ENCODE measurements around the gene MBD3. TPM values are rescaled to one million over a fixed set of nuclear protein-coding genes. Genes with fewer than 3 reads are reported as not detected.
A peak's percentile ranks its signal among the peaks of the same experiment; 100 is the strongest.

The MBD3 gene
- total and polyA plus RNA-seq, 10 donors: 57.4 to 177 (median 75.6) TPM

DNA sequence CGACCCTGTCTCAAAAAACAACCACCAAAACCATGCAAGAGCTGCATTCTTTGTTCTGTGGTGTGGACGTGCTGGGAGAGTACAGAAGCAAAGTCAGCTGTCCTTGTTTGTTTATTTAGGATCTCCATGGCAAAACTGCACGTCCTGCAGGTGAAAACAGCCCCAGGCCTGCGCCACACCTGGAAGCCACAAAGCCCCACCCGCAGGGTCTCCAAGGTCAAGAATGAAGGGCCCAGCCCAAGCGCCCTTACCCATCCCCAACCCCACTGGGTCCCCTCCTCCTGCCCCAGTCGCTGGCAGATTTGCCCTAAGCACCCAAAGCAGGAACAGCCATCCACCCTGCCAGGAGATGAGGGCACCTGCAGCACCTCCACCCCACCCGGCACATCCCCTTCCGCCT, 10.5 kb downstream of the MBD3 start:
- intact Hi-C loops (cut with DNase I; ENCODE audit: low total_unique reads): no loop called here
- Histone ChIP-seq H3K9me3 (no peaks in the 10 kb centered on the region), H3K4me1 (peaks cover 0 to 26% (median 10%) of the 10 kb centered on the region in 6 donors), H3K4me3 (no peak overlapping the region), H3K27me3 (replicated peaks in 1 of 7) (no peaks in the 10 kb centered on the region), H3K27ac (no peak overlapping the region), H3K36me3 (peaks cover 0 to 90% (median 72%) of the 10 kb centered on the region in 6 donors)
- WGBS, 5 donors: 90 to 96% (median 95%) methylated on average over 8 to 9 of the region's 9 CpGs
- no peak for DNase-seq
- TF ChIP-seq POLR2A (IDR thresholded peaks at IDR 0.05) (no peak), POLR2AphosphoS5 (IDR thresholded peaks at IDR 0.05) (no peak)
- TF ChIP-seq, protein P1, sequence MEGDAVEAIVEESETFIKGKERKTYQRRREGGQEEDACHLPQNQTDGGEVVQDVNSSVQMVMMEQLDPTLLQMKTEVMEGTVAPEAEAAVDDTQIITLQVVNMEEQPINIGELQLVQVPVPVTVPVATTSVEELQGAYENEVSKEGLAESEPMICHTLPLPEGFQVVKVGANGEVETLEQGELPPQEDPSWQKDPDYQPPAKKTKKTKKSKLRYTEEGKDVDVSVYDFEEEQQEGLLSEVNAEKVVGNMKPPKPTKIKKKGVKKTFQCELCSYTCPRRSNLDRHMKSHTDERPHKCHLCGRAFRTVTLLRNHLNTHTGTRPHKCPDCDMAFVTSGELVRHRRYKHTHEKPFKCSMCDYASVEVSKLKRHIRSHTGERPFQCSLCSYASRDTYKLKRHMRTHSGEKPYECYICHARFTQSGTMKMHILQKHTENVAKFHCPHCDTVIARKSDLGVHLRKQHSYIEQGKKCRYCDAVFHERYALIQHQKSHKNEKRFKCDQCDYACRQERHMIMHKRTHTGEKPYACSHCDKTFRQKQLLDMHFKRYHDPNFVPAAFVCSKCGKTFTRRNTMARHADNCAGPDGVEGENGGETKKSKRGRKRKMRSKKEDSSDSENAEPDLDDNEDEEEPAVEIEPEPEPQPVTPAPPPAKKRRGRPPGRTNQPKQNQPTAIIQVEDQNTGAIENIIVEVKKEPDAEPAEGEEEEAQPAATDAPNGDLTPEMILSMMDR (IDR thresholded peaks at IDR 0.05 in 8 of 11, conservative IDR thresholded peaks at IDR 0.05 in 3 of 11): no peak

DNA sequence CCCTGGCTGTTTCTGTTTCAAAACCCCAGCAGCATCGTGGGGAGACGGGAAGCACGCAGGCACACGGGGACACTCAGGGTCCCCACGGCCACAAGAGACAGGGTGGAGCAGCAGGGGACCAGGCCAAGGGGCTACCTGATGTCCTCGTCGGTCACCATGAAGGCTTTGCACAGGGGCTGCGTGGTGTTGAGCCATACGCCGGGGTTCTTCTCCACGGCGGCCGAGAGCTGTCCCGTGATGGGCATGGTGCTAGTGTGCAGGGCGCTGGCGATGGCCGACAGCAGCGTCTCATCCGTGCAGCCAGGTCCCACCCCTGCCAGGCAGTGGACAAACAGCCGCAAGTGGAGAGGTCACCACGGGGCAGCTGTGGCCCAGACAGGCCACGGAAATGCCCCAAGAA, 11.7 kb downstream of the MBD3 start:
- intact Hi-C loops (cut with DNase I; ENCODE audit: low total_unique reads): no loop called here
- H3K4me3 ChIP-seq: no peak overlapping the region
- TF ChIP-seq, protein P1 (IDR thresholded peaks at IDR 0.05 in 8 of 11, conservative IDR thresholded peaks at IDR 0.05 in 3 of 11): no peak
- peak in 1 of 3 donors; percentile 18 for TF ChIP-seq POLR2AphosphoS5 (IDR thresholded peaks at IDR 0.05)
- no peak for TF ChIP-seq POLR2A (IDR thresholded peaks at IDR 0.05)
- WGBS, 5 donors: 94 to 96% (median 95%) methylated on average over 20 to 22 of the region's 22 CpGs
- H3K27ac ChIP-seq: peak overlapping the region in 4 of 8 donors; percentile 35 to 55 (median 41)
- H3K4me1 ChIP-seq: peaks cover 0 to 21% (median 8%) of the 10 kb centered on the region in 6 donors
- H3K36me3 ChIP-seq: peaks cover 0 to 100% (median 79%) of the 10 kb centered on the region in 6 donors
- DNase-seq: no peak
- no peaks in the 10 kb centered on the region for H3K27me3 ChIP-seq (replicated peaks in 1 of 7)
- H3K9me3 ChIP-seq: no peaks in the 10 kb centered on the region

DNA sequence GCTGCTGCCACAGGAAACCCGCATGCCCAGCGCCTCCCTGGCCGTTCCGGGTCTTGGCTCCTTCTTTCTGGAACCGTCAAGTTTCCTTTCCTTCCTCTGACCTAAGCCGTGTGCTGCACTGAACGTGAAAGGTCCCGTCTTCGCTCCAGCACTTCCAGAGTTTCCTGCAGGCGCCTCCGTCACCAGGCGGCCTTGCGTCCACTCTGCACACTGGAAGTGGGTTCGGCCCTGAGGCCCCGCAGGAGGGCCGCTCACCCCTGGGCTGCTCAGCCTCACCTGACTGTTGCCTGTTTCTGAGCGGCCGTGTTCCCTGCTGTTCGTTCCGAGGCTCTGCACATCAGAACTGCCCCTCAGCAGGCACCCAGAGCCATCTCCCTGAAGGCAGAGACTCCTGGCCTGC, 12.3 kb downstream of the MBD3 start:
- TF ChIP-seq POLR2AphosphoS5 (IDR thresholded peaks at IDR 0.05) (peak; percentile 10 to 66 (median 61)), POLR2A (IDR thresholded peaks at IDR 0.05) (no peak)
- Histone ChIP-seq H3K27ac (peak overlapping the region in 5 of 8 donors; percentile 12 to 55 (median 40)), H3K36me3 (peaks cover 0 to 96% (median 79%) of the 10 kb centered on the region in 6 donors), H3K27me3 (replicated peaks in 1 of 7) (no peaks in the 10 kb centered on the region), H3K4me3 (no peak overlapping the region), H3K9me3 (no peaks in the 10 kb centered on the region), H3K4me1 (peaks cover 0 to 15% (median 8%) of the 10 kb centered on the region in 6 donors)
- intact Hi-C loops (cut with DNase I; ENCODE audit: low total_unique reads): no loop called here
- DNase-seq: no peak
- 78 to 87% (median 85%) methylated on average over 20 of the region's 20 CpGs for WGBS, 5 donors

DNA sequence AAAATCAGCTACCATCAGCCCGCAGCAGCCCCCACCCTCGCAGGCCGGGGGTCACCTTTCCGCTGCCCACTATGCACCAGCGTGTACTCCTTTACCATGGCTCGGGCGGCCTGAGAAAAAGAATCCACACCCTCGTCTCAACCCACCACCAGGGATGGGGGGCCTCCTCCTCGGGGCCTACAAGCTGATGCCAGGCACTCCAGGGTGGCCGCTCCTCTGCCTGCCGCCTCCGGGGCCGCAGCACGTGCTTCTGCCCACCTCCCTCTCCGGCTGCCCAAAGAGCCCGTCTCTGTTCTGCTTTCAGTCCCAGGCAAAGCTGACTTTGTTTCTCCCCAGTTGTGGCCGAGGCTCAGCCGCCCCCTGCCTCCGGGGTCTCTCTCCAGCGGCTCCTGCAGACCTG, 13.4 kb downstream of the MBD3 start:
- no peaks in the 10 kb centered on the region for H3K27me3 ChIP-seq (replicated peaks in 1 of 7)
- intact Hi-C loops (cut with DNase I; ENCODE audit: low total_unique reads): no loop called here
- TF ChIP-seq POLR2AphosphoS5 (IDR thresholded peaks at IDR 0.05) (peak in 1 of 3 donors; percentile 25), POLR2A (IDR thresholded peaks at IDR 0.05) (no peak)
- TF ChIP-seq, protein P1 (IDR thresholded peaks at IDR 0.05 in 8 of 11, conservative IDR thresholded peaks at IDR 0.05 in 3 of 11): no peak
- no peak overlapping the region for H3K4me3 ChIP-seq
- 93 to 98% (median 97%) methylated on average over 20 of the region's 20 CpGs for WGBS, 5 donors
- peaks cover 0 to 84% (median 71%) of the 10 kb centered on the region in 6 donors for H3K36me3 ChIP-seq
- DNase-seq: no peak
- H3K27ac ChIP-seq: no peak overlapping the region
- peaks cover 0 to 15% (median 8%) of the 10 kb centered on the region in 6 donors for H3K4me1 ChIP-seq
- H3K9me3 ChIP-seq: no peaks in the 10 kb centered on the region

All from spleen (tissue), 11 donors.